Measurements from ENCODE around the gene ISL1. TPM values are rescaled to one million over a fixed set of nuclear protein-coding genes. Genes with fewer than 3 reads are reported as not detected.

Gene ISL1
- total and polyA plus RNA-seq, 9 donors, result not detected

DNA sequence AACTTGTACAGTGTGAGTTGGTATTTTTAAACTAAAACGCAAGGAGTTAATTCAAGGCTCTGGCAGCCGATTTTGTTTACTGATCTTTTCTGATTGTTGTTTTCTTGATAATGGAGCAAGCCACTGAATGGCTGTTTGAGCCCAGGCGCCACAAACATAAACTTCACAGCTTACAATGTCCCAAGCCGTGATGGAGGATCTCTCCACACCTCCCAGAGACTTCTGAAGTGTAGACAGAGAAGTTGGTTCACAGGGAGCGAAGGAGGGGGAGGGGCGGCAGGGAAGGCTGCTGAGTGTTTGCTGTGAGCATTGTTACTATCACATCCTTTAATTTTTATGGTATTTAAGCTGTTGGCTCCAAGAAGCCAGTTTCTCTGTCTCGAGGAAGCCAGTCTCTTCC lies 14.7 kb downstream of the ISL1 start:
- DNase-seq, result no peak
- H3K4me1 ChIP-seq (ENCODE audit: insufficient read depth), result no peaks in the 10 kb centered on the region
- WGBS, 3 donors, result 4 to 7% (median 6%) methylated on average over 7 of the region's 7 CpGs
- no peaks in the 10 kb centered on the region for H3K9me3 ChIP-seq
- intact Hi-C loops (cut with DNase I), result no loop called here
- TF ChIP-seq EP300 (IDR thresholded peaks at IDR 0.05), result no peak
- TF ChIP-seq POLR2A (IDR thresholded peaks at IDR 0.05), result no peak
- TF ChIP-seq, protein P1, sequence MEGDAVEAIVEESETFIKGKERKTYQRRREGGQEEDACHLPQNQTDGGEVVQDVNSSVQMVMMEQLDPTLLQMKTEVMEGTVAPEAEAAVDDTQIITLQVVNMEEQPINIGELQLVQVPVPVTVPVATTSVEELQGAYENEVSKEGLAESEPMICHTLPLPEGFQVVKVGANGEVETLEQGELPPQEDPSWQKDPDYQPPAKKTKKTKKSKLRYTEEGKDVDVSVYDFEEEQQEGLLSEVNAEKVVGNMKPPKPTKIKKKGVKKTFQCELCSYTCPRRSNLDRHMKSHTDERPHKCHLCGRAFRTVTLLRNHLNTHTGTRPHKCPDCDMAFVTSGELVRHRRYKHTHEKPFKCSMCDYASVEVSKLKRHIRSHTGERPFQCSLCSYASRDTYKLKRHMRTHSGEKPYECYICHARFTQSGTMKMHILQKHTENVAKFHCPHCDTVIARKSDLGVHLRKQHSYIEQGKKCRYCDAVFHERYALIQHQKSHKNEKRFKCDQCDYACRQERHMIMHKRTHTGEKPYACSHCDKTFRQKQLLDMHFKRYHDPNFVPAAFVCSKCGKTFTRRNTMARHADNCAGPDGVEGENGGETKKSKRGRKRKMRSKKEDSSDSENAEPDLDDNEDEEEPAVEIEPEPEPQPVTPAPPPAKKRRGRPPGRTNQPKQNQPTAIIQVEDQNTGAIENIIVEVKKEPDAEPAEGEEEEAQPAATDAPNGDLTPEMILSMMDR (IDR thresholded peaks at IDR 0.05), result no peak
- H3K4me3 ChIP-seq, result no peak overlapping the region
- no peaks in the 10 kb centered on the region for H3K27me3 ChIP-seq
- no peak overlapping the region for H3K27ac ChIP-seq
- no peaks in the 10 kb centered on the region for H3K36me3 ChIP-seq

DNA sequence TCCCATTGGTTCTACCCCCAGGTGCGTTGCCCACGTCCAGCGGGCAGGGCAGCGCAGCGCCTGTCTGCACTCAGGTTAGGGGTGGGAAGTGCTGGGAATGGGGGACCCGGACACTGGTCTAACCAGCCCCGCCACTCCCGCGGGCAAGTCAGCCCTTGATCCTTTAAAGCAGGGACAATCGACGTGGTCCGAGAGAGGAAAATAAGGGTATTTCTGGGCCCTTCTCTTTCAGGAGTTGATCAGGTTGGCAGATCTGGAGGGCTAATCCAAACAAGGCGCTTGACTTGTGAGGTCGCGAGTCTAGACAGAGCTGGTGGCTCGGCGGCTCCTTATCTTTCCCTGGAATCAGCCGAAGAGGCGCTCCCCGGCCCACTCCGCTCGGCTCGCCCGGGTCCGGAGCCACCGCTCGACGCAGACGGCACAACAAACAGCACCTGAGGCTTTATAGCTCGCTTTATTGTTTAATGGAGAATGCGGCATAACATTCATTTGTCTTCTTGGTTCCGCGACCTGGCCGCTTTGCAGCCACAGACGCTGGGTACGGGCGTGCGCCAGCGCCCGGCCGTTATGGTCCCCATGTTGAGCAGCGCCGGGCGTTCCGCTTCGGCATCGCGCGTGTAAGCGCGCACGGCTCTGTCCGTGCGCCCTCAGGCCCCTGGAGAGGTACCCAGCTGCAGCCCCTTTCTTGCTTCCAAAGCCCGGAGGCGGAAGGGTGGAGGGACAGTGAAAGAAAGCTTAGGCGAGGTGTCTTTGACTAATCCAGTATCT lies 15.8 kb downstream of the ISL1 start:
- no peaks in the 10 kb centered on the region for H3K27me3 ChIP-seq
- intact Hi-C loops (cut with DNase I), result no loop called here
- H3K4me1 ChIP-seq (ENCODE audit: insufficient read depth), result no peaks in the 10 kb centered on the region
- DNase-seq, result no peak
- WGBS, 3 donors, result 2 to 3% (median 2%) methylated on average over 52 to 57 of the region's 57 CpGs
- TF ChIP-seq POLR2A (IDR thresholded peaks at IDR 0.05) (no peak), EP300 (IDR thresholded peaks at IDR 0.05) (no peak)
- TF ChIP-seq, protein P1 (IDR thresholded peaks at IDR 0.05), result no peak
- no peak overlapping the region for H3K27ac ChIP-seq
- no peaks in the 10 kb centered on the region for H3K36me3 ChIP-seq
- no peak overlapping the region for H3K4me3 ChIP-seq
- H3K9me3 ChIP-seq, result no peaks in the 10 kb centered on the region

DNA sequence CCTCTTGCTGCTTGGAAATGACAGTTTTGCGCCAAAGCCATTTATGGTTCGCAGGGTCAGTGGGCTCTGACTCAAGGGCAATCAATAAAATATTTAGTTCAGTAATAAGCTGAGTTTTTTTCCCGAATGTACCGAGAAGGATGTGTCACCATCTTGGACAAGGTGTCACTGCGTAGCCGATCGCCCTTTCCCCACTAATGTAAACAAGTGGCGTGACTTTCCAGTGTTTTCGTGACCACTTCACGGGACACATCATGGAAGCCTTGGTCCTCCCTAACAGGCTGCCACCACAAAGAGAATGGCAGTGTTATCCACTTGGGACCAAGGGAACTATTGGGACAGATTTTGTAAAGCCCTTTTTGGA lies 16.4 kb downstream of the ISL1 start:
- Histone ChIP-seq H3K27ac (no peak overlapping the region), H3K4me1 (ENCODE audit: insufficient read depth) (no peaks in the 10 kb centered on the region), H3K4me3 (no peak overlapping the region), H3K36me3 (no peaks in the 10 kb centered on the region), H3K27me3 (no peaks in the 10 kb centered on the region), H3K9me3 (no peaks in the 10 kb centered on the region)
- intact Hi-C loops (cut with DNase I), result no loop called here
- no peak for TF ChIP-seq POLR2A (IDR thresholded peaks at IDR 0.05)
- TF ChIP-seq EP300 (IDR thresholded peaks at IDR 0.05), result no peak
- TF ChIP-seq, protein P1 (IDR thresholded peaks at IDR 0.05), result no peak
- no peak for DNase-seq
- 5 to 15% (median 7%) methylated on average over 10 of the region's 10 CpGs for WGBS, 3 donors

DNA sequence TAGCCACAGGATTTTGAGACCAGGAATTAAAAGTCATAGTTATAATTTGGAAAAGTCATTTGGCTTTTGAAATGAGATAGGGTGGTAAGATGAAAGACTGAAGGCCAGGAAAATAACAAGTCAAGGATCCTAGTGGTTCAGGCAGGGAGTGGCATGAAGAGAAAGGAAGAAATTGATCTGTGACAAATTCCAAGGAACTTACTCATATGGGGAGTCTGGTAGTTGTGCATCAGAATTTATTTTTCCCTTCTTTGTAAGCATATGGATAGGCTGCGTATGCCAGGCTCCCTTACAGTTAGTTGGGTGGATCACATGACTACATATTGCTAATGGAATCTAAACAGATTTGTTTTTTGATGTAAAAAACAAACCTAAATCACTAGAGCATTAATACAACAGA lies 21.0 kb downstream of the ISL1 start:
- Histone ChIP-seq H3K27ac (no peak overlapping the region), H3K4me1 (ENCODE audit: insufficient read depth) (no peaks in the 10 kb centered on the region), H3K36me3 (no peaks in the 10 kb centered on the region), H3K27me3 (no peaks in the 10 kb centered on the region), H3K9me3 (no peaks in the 10 kb centered on the region), H3K4me3 (no peak overlapping the region)
- intact Hi-C loops (cut with DNase I), result no loop called here
- whole genome bisulfite sequencing, 3 donors, result 86 to 93% (median 88%) methylated on average over 1 of the region's 1 CpG
- DNase-seq, result no peak
- TF ChIP-seq, protein P1 (IDR thresholded peaks at IDR 0.05), result no peak
- TF ChIP-seq POLR2A (IDR thresholded peaks at IDR 0.05) (no peak), EP300 (IDR thresholded peaks at IDR 0.05) (no peak)
